ENCODE results near the gene MRPL36.

The MRPL36 gene

GRCh38 chr5:1757511-1757910, 42.1 kb downstream of the MRPL36 start:
- Histone ChIP-seq H3K36me3 (ENCODE audit: control insufficient read depth in 4 of 4, insufficient read depth in 4 of 4, low read length in 3 of 4) (no peaks in the 10 kb centered on the region), H3K4me3 (ENCODE audit: control insufficient read depth in 1 of 7, extremely low read depth in 1 of 7, insufficient read depth in 4 of 7, low read depth in 2 of 7, low read length in 6 of 7) (no peak overlapping the region), H3K27me3 (replicated peaks in 2 of 5; ENCODE audit: control insufficient read depth in 4 of 5, insufficient read depth in 5 of 5, low read length in 4 of 5) (peaks cover 0 to 36% (median 4%) of the 10 kb centered on the region in 5 experiments), H3K4me1 (ENCODE audit: control extremely low read depth in 1 of 4, control insufficient read depth in 4 of 4, insufficient read depth in 4 of 4, low read length in 3 of 4) (peaks cover 0 to 2% (median 0%) of the 10 kb centered on the region in 4 experiments), H3K27ac (ENCODE audit: insufficient read depth in 1 of 2, low read depth in 1 of 2, low read length in 2 of 2, poor library complexity in 1 of 2, severe bottlenecking in 2 of 2) (no peak overlapping the region), H3K9me3 (ENCODE audit: control extremely low read depth in 1 of 5, control insufficient read depth in 4 of 5, insufficient read depth in 2 of 5, low read depth in 1 of 5, low read length in 4 of 5) (peaks cover 0 to 4% (median 0%) of the 10 kb centered on the region in 5 experiments)
- ChIA-PET CTCF (interaction anchor here (1.1 kb wide), 1 partner anchor 16 kb away, joined by 3 read pairs; no protein-coding TSS in a partner anchor), POLR2A (no interaction called here)
- DNase-seq = no peak
- 96% methylated on average over 9 of the region's 10 CpGs for WGBS (ENCODE audit: insufficient coverage)

GRCh38 chr5:1756481-1756880, 43.2 kb downstream of the MRPL36 start:
- Histone ChIP-seq H3K36me3 (ENCODE audit: control insufficient read depth in 4 of 4, insufficient read depth in 4 of 4, low read length in 3 of 4) (no peaks in the 10 kb centered on the region), H3K9me3 (ENCODE audit: control extremely low read depth in 1 of 5, control insufficient read depth in 4 of 5, insufficient read depth in 2 of 5, low read depth in 1 of 5, low read length in 4 of 5) (peaks cover 0 to 4% (median 0%) of the 10 kb centered on the region in 5 experiments), H3K27ac (ENCODE audit: insufficient read depth in 1 of 2, low read depth in 1 of 2, low read length in 2 of 2, poor library complexity in 1 of 2, severe bottlenecking in 2 of 2) (no peak overlapping the region), H3K4me1 (ENCODE audit: control extremely low read depth in 1 of 4, control insufficient read depth in 4 of 4, insufficient read depth in 4 of 4, low read length in 3 of 4) (peaks cover 0 to 2% (median 0%) of the 10 kb centered on the region in 4 experiments), H3K27me3 (replicated peaks in 2 of 5; ENCODE audit: control insufficient read depth in 4 of 5, insufficient read depth in 5 of 5, low read length in 4 of 5) (peaks cover 0 to 37% (median 6%) of the 10 kb centered on the region in 5 experiments), H3K4me3 (ENCODE audit: control insufficient read depth in 1 of 7, extremely low read depth in 1 of 7, insufficient read depth in 4 of 7, low read depth in 2 of 7, low read length in 6 of 7) (no peak overlapping the region)
- ChIA-PET POLR2A (no interaction called here), CTCF (no interaction called here)
- DNase-seq = no peak
- WGBS (ENCODE audit: insufficient coverage) = 52% methylated on average over 4 of the region's 11 CpGs

GRCh38 chr5:1755321-1755949, 44.2 kb downstream of the MRPL36 start:
- 81% methylated on average over 12 of the region's 14 CpGs for WGBS (ENCODE audit: insufficient coverage)
- DNase-seq = no peak
- Histone ChIP-seq H3K27me3 (replicated peaks in 2 of 5; ENCODE audit: control insufficient read depth in 4 of 5, insufficient read depth in 5 of 5, low read length in 4 of 5) (peaks cover 0 to 37% (median 6%) of the 10 kb centered on the region in 5 experiments), H3K4me3 (ENCODE audit: control insufficient read depth in 1 of 7, extremely low read depth in 1 of 7, insufficient read depth in 4 of 7, low read depth in 2 of 7, low read length in 6 of 7) (no peak overlapping the region), H3K4me1 (ENCODE audit: control extremely low read depth in 1 of 4, control insufficient read depth in 4 of 4, insufficient read depth in 4 of 4, low read length in 3 of 4) (peaks cover 0 to 2% (median 0%) of the 10 kb centered on the region in 4 experiments), H3K27ac (ENCODE audit: insufficient read depth in 1 of 2, low read depth in 1 of 2, low read length in 2 of 2, poor library complexity in 1 of 2, severe bottlenecking in 2 of 2) (no peak overlapping the region), H3K36me3 (ENCODE audit: control insufficient read depth in 4 of 4, insufficient read depth in 4 of 4, low read length in 3 of 4) (no peaks in the 10 kb centered on the region), H3K9me3 (ENCODE audit: control extremely low read depth in 1 of 5, control insufficient read depth in 4 of 5, insufficient read depth in 2 of 5, low read depth in 1 of 5, low read length in 4 of 5) (peaks cover 0 to 4% (median 0%) of the 10 kb centered on the region in 5 experiments)
- ChIA-PET POLR2A (no interaction called here), CTCF (interaction anchor here (0.5 kb wide), 1 partner anchor 195 kb away, joined by 6 read pairs; no protein-coding TSS in a partner anchor)

GRCh38 chr5:1754531-1755220, 45.0 kb downstream of the MRPL36 start:
- ChIA-PET POLR2A (no interaction called here), CTCF (no interaction called here)
- 88% methylated on average over 11 of the region's 14 CpGs for WGBS (ENCODE audit: insufficient coverage)
- H3K27ac ChIP-seq (ENCODE audit: insufficient read depth in 1 of 2, low read depth in 1 of 2, low read length in 2 of 2, poor library complexity in 1 of 2, severe bottlenecking in 2 of 2) = no peak overlapping the region
- no peak for DNase-seq
- H3K36me3 ChIP-seq (ENCODE audit: control insufficient read depth in 4 of 4, insufficient read depth in 4 of 4, low read length in 3 of 4) = no peaks in the 10 kb centered on the region
- H3K9me3 ChIP-seq (ENCODE audit: control extremely low read depth in 1 of 5, control insufficient read depth in 4 of 5, insufficient read depth in 2 of 5, low read depth in 1 of 5, low read length in 4 of 5) = peaks cover 0 to 4% (median 0%) of the 10 kb centered on the region in 5 experiments
- peaks cover 0 to 2% (median 0%) of the 10 kb centered on the region in 4 experiments for H3K4me1 ChIP-seq (ENCODE audit: control extremely low read depth in 1 of 4, control insufficient read depth in 4 of 4, insufficient read depth in 4 of 4, low read length in 3 of 4)
- peaks cover 0 to 38% (median 6%) of the 10 kb centered on the region in 5 experiments for H3K27me3 ChIP-seq (replicated peaks in 2 of 5; ENCODE audit: control insufficient read depth in 4 of 5, insufficient read depth in 5 of 5, low read length in 4 of 5)
- no peak overlapping the region for H3K4me3 ChIP-seq (ENCODE audit: control insufficient read depth in 1 of 7, extremely low read depth in 1 of 7, insufficient read depth in 4 of 7, low read depth in 2 of 7, low read length in 6 of 7)

GRCh38 chr5:1753490-1753889, 46.1 kb downstream of the MRPL36 start:
- no peak for DNase-seq
- Histone ChIP-seq H3K4me1 (ENCODE audit: control extremely low read depth in 1 of 4, control insufficient read depth in 4 of 4, insufficient read depth in 4 of 4, low read length in 3 of 4) (peaks cover 0 to 2% (median 0%) of the 10 kb centered on the region in 4 experiments), H3K27ac (ENCODE audit: insufficient read depth in 1 of 2, low read depth in 1 of 2, low read length in 2 of 2, poor library complexity in 1 of 2, severe bottlenecking in 2 of 2) (no peak overlapping the region), H3K4me3 (ENCODE audit: control insufficient read depth in 1 of 7, extremely low read depth in 1 of 7, insufficient read depth in 4 of 7, low read depth in 2 of 7, low read length in 6 of 7) (no peak overlapping the region), H3K27me3 (replicated peaks in 2 of 5; ENCODE audit: control insufficient read depth in 4 of 5, insufficient read depth in 5 of 5, low read length in 4 of 5) (peaks cover 0 to 42% (median 6%) of the 10 kb centered on the region in 5 experiments), H3K9me3 (ENCODE audit: control extremely low read depth in 1 of 5, control insufficient read depth in 4 of 5, insufficient read depth in 2 of 5, low read depth in 1 of 5, low read length in 4 of 5) (peaks cover 0 to 2% (median 0%) of the 10 kb centered on the region in 5 experiments), H3K36me3 (ENCODE audit: control insufficient read depth in 4 of 4, insufficient read depth in 4 of 4, low read length in 3 of 4) (no peaks in the 10 kb centered on the region)
- ChIA-PET CTCF (no interaction called here), POLR2A (no interaction called here)
- WGBS (ENCODE audit: insufficient coverage) = 86% methylated on average over 8 of the region's 8 CpGs

GRCh38 chr5:1752881-1753280, 46.8 kb downstream of the MRPL36 start:
- Histone ChIP-seq H3K4me3 (ENCODE audit: control insufficient read depth in 1 of 7, extremely low read depth in 1 of 7, insufficient read depth in 4 of 7, low read depth in 2 of 7, low read length in 6 of 7) (no peak overlapping the region), H3K27ac (ENCODE audit: insufficient read depth in 1 of 2, low read depth in 1 of 2, low read length in 2 of 2, poor library complexity in 1 of 2, severe bottlenecking in 2 of 2) (no peak overlapping the region), H3K36me3 (ENCODE audit: control insufficient read depth in 4 of 4, insufficient read depth in 4 of 4, low read length in 3 of 4) (no peaks in the 10 kb centered on the region), H3K27me3 (replicated peaks in 2 of 5; ENCODE audit: control insufficient read depth in 4 of 5, insufficient read depth in 5 of 5, low read length in 4 of 5) (peaks cover 0 to 42% (median 6%) of the 10 kb centered on the region in 5 experiments), H3K9me3 (ENCODE audit: control extremely low read depth in 1 of 5, control insufficient read depth in 4 of 5, insufficient read depth in 2 of 5, low read depth in 1 of 5, low read length in 4 of 5) (no peaks in the 10 kb centered on the region), H3K4me1 (ENCODE audit: control extremely low read depth in 1 of 4, control insufficient read depth in 4 of 4, insufficient read depth in 4 of 4, low read length in 3 of 4) (peaks cover 0 to 2% (median 0%) of the 10 kb centered on the region in 4 experiments)
- WGBS (ENCODE audit: insufficient coverage) = 82% methylated on average over 16 of the region's 16 CpGs
- ChIA-PET CTCF (no interaction called here), POLR2A (no interaction called here)
- DNase-seq = no peak
